Measurements from ENCODE around the gene CTNNA1.

Gene CTNNA1

GRCh38 chr5:138949988-138950387, 196.8 kb downstream of the CTNNA1 start:
- no peak for TF ChIP-seq CTCF (IDR thresholded peaks at IDR 0.05; ENCODE audit: extremely low read depth, insufficient read depth, missing control alignments)
- in situ Hi-C loops (cut with MboI; ENCODE audit: low pct_unique_long_range_greater_than_20kb, low sequenced_read_pairs, unreplicated experiment): no loop called here
- no peak for DNase-seq (ENCODE audit: low spot score)

- in situ Hi-C loops (cut with MboI; ENCODE audit: low pct_unique_long_range_greater_than_20kb, low sequenced_read_pairs, unreplicated experiment): no loop called here
- no peak for DNase-seq (ENCODE audit: low spot score)
- no peak for TF ChIP-seq CTCF (IDR thresholded peaks at IDR 0.05; ENCODE audit: extremely low read depth, insufficient read depth, missing control alignments)
These were observed 197.3 kb downstream of the CTNNA1 start for GRCh38 chr5:138950421-138951031.

GRCh38 chr5:138951091-138951985, 198.1 kb downstream of the CTNNA1 start:
- no peak for TF ChIP-seq CTCF (IDR thresholded peaks at IDR 0.05; ENCODE audit: extremely low read depth, insufficient read depth, missing control alignments)
- in situ Hi-C loops (cut with MboI; ENCODE audit: low pct_unique_long_range_greater_than_20kb, low sequenced_read_pairs, unreplicated experiment): no loop called here
- no peak for DNase-seq (ENCODE audit: low spot score)

- no peak for DNase-seq (ENCODE audit: low spot score)
- in situ Hi-C loops (cut with MboI; ENCODE audit: low pct_unique_long_range_greater_than_20kb, low sequenced_read_pairs, unreplicated experiment): no loop called here
- TF ChIP-seq CTCF (IDR thresholded peaks at IDR 0.05; ENCODE audit: extremely low read depth, insufficient read depth, missing control alignments): no peak
These were observed 198.9 kb downstream of the CTNNA1 start for GRCh38 chr5:138951986-138952735.

GRCh38 chr5:138952962-138953361, 199.7 kb downstream of the CTNNA1 start:
- in situ Hi-C loops (cut with MboI; ENCODE audit: low pct_unique_long_range_greater_than_20kb, low sequenced_read_pairs, unreplicated experiment): no loop called here
- no peak for DNase-seq (ENCODE audit: low spot score)
- TF ChIP-seq CTCF (IDR thresholded peaks at IDR 0.05; ENCODE audit: extremely low read depth, insufficient read depth, missing control alignments): no peak

- no peak for DNase-seq (ENCODE audit: low spot score)
- in situ Hi-C loops (cut with MboI; ENCODE audit: low pct_unique_long_range_greater_than_20kb, low sequenced_read_pairs, unreplicated experiment): no loop called here
- no peak for TF ChIP-seq CTCF (IDR thresholded peaks at IDR 0.05; ENCODE audit: extremely low read depth, insufficient read depth, missing control alignments)
These were observed 200.4 kb downstream of the CTNNA1 start for GRCh38 chr5:138953387-138954256.

Measured in GM13977 (cell line).